GM19324 (cell line): ENCODE results near the gene TMEM72.

ENCODE experiments used
- ATAC-seq: cut with Tn5 transposase; IDR thresholded peaks from one replicate; pipeline ENCODE4 v1.9.1; 2021; ENCODE audit warnings: mild to moderate bottlenecking, moderate library complexity; ENCODE audit not compliant: unreplicated experiment, low FRiP score

TMEM72 gene

DNA sequence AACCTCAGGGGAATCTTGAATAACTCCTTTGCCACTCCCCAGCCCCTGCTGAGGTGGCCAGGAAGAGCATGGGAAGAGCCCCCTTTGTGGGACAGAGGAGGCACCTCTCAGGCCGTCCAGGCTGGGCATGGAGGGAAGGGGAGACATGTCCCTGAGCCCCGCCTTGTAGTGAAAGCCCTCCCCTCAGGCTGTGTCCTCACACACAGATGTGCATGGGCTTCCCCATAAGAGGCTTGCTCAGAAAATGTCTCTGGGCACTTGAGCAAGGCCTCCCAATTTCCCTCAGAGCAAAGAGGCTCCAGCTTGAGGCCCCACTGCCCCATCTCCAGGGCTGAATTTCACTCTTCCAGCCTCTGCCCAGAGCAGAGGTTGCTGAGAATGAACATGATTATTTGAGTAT, 3.8 kb downstream of the TMEM72 start:
- ATAC-seq: no peak

DNA sequence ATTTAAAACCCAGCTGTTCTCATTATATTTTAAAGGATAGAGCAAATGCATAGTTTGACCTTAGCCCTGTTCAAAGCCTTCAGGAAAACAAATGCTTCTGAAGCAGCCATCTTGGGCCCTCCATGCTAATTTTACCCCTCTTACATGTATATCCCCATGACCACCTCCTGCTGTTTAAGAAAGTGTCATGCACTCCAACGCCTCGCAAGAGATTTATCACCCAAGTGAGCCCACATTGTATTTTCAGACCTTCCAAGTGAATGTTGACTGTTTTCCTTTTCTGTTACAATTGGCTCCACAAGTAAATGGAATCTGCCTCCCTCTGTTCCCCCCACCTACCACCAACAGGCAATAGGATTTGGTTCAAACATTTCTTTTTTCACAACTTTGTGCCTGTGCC, 5.3 kb downstream of the TMEM72 start:
- ATAC-seq: no peak

DNA sequence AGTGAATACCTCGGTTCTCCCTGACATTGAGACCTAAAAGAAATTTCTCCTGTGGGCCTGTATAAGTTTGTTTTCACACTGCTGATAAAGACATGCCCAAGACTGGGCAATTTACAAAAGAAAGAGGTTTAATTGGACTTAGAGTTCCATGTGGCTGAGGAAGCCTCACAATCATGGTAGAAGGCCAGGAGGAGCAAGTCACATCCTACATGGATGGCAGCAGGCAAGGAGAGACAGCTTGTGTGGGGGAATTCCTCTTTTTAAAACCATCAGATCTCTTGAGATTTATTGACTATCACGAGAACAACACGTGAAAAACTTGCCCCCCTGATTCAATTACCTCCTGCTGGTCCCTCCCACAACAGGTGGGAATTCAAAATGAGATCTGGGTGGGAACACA, 6.7 kb downstream of the TMEM72 start:
- no peak for ATAC-seq

DNA sequence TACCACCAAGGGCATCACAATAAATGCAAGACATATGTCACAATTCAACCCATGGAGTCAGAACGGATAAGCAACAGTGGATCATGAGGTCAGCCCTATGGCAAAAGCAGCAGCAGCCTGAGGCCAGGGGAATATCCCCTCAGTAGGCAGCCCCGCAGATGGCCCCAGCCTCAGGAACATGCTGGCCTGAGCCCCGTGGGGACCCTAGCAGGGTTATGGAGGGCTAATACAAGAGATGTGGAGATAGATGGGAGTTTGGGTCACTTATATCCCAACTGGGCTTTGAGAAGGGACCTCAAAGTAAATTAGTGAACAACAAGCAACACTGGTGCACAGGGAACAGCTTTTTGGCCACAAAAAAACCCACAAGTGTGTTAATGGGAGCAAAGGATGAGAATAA, 9.1 kb downstream of the TMEM72 start:
- ATAC-seq: no peak

DNA sequence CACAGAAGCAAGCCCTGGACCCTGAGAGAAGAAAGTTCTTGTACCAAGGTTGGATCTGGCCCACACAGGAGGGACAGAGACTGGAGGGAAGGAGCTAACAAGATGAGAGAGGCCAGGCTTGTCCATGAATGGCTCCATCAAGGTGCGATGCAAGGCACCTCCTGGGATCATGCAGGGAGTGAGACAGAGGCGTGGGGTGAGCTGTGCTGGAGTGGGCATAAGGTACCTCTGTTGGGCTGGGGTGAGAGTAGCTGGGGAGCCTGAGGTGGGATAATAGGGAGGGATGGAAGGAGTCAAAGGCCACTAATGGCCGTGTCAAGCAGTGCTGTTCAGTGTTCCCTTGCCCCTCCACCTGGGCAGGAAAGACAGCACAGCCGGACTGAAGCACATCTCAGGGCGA, 9.9 kb downstream of the TMEM72 start:
- no peak for ATAC-seq

DNA sequence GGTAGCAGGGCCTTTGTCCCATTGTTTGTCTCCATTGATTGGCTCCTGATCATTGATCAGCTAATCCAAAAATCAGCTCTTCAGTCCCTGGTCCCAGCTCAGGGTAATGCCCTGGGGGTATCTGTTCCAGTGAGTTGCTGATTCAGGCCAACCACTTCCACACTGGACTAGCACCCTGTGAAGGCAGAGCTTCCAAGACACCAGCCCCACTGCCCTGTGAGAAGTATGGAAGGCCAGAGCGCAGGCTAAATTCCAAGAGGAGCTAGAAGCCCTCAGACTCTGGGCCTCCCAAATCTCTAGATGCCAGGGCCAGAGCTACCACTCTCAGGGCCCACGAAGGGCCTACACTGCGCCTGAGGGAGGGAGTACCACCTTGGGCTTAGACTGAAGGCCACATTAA, 10.4 kb downstream of the TMEM72 start:
- ATAC-seq: no peak

DNA sequence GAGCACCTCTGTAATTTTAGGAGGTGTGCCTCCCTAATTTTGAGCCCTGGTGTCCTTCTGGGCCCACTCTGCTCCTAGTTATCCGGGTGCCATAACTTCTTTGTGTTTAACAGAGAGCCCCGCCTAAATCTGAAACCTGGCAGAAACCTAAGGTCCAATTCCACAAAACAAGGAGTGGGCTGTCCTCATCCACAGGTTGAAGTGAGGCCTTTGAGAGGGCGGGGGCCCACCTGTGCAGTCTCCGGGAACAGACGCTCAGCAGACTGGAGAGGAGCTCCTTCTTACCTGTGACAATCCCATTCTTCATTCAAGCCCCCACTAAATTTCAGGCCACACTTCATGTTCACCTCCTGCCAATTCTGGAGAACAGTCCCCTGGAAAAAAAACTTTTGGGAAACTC, 10.9 kb downstream of the TMEM72 start:
- ATAC-seq: no peak

DNA sequence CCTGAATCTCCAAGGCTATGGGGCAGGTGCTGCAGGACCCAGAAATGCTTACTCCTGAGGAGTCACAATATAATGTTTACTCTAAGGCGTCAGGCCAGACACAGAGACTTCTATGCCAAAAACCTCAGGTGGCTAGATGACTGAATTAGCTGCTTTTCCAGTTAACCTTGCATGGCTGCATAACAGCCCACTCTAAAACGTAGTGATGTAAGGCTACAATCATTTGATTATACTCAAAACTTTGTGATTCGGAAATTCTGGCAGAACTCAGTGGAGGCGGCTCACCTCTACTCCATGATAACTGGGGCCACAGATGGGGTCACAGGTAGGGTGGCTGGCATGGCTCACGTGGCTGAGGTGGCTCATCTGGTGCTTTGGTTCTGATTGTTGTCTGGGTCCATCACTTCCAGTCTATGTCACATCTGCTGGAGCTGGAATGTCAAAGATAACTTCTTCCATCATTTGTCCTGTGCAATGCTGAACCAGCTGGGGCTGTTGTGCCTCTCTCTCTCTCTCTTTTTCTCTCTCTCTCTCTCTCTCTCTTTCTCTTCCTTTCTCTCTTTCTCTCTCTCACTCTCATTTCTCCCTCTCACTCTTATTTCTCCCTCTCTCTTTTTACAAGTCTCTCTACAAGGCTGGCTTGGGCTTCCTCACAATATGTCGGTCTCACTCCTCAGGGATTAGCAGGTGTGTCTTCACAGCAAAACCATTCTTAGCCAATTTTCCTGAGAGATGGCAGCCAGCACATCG, 11.8 kb downstream of the TMEM72 start:
- ATAC-seq: no peak

DNA sequence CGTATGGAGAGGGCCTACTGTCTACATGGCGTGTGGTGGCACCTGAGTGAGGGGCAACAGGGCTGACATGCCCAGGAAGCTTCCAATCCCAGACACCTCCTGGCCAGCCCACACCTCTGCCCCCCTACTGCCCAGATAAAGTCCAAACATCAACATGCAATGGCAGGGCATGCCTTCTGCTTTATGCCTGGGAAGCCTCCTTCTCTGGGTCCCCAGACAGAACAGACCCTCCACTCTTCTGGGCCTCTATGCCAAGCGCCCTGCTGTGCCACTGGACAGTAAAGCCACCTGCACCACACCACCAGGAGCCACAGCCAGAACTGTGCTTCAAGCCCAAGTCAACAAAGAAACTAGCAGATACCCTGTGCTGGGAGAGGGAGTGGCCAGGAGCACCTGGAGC, 12.5 kb downstream of the TMEM72 start:
- ATAC-seq: no peak

DNA sequence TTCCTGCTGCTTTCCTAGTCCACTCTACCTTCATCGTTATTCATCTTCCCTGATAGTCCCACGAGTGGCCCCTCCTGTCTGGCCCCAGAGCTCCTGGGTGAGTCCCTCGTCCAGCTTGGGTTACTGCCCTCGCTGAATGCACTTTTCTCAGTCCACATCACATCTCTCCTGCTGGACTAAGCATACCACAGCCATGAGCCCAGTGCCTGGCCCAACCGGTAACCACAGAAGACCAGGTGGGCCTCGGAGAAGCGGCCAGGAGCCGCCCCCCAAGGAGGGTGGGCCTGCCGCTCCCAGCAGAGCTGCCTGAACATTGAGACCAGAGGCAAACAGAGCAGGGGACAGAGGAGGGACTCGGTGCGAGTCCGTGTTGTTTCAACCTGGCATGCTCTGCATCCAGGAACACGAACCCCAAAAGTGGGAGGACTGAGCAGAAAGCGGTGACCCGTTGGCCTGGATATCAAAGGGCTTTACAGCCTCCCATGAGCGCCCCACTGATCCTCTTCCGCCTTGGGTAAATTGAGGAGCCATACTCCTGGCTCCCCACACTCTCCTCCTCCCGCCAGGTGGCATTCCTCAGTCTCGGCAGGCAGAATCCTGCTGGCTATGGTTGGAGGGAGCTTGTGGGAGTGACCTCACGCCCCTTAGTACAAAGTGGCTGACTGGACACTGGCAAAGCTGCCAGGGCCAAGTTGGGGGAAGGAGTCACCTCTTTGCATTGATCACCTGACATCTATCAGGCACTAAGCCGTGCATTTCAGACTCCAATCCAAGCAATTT, 13.3 kb downstream of the TMEM72 start:
- no peak for ATAC-seq

DNA sequence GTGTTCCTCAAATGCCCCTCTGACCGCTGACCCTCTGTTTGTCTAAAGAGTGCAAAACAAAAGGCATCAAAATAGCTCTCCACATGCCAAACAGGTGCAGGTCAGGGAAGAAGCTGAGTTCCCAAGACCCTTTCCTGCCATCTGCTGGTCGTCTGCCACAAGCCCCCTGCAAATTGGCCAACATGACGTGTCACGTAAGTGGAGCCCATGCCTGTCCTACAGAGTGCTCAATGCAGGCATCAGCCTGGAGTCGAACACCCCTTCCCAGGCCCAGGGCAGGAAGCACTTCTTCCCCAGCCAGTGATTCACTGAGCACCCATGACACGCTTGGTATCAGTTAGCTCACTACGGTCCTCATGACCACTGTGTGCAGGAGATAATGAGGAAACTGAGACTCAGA, 14.1 kb downstream of the TMEM72 start:
- ATAC-seq: no peak

DNA sequence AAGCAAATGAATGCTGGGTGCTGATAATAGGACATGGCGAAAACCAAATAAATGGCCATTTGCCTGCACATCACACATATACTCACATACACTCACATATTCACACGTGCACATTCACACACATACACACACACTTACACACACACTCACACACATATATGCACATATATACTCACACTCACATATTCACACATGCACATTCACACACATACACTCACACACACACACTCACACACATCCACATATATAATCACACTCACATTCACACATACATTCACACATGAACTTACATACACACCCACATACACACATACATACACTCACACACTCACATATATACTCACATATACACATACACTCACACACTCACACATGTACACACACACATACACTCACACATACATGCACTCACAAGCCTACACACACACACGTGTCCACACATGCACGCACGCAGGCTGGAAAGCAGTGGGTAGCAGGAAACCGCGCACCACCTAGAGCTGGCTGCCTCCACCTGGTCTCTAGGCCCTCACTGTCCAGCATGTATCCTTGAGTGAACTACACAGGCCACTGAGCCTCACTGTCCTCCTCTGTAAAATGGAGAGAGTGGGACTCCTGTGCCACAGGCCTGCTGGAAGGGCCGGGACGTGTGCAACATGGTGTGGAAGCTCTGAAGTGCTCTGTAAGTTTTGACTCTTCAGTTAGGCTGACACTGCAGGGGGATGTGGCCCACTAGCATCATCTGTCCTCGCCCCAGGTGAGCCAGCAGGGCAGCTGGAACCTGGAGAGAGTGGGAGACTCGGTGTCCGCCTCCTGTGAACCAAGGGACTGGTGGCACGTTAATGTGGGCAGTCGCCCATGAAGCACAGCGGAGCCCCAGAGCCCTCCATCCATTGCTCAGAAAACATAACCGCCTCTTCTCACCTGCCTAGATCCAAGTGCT, 14.9 kb downstream of the TMEM72 start:
- ATAC-seq: no peak

DNA sequence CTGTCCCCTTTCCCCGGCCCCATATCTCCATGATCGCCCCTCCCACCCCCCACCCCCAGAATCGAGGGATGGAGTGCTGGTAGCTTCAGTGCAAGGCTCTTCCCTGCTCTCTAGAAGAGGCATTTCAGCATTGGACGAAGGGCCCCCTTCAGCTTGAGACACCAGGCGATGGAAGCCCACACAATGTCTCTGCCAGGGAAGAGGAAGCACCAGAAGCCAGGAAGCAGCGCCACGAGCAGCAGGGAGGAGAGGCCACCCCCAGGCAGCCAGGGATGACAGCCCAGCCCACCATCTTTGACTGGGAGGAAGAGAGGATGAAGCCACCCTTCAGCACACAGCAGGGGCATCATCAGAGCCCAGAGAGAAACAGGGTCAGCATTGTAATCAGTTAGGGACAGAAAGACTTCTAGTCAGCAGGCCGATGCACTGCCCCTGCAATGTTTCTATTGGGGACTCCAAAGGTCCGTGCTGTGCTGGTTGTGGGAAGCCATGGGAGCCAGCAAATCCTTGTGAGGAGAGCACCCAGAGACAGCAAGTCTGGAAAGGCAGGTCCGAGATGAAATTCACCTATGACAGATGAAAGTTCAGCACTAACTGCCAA, 15.7 kb downstream of the TMEM72 start:
- no peak for ATAC-seq

DNA sequence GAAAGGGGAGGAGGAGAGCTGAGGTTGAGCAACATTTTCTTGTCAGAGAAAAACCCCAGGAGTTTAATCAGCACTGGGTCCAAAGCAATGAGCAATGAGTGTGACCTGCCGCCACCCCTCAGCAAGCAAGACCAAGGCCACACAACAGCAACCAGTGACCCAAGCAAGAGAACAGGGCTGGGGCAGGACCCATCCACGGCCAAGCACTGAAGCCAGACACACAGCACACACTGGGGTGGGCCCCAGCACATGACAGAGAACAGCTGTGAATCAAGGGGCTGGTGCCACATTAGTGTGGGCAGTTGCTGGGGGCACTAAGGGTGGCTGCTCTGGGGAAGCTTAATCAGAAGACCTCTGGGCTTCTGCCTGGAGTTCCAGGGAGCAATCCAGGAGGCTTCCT, 16.2 kb downstream of the TMEM72 start:
- ATAC-seq: no peak

DNA sequence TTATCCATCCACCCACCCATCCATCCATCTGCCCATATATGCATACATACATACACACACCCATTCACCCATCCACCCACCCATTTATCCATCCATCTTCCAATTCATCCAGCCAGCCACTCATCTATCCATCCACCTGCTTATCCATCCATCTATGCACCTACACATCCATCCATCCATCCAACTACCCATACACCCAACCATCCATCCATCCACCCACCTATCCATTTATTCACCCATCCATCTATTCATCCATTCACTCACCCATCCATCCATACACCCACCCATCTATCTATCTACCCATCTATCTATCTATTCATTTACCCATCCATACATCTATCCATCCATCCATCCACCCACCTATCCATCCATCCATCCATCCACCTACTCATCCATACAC, 17.3 kb downstream of the TMEM72 start:
- no peak for ATAC-seq

DNA sequence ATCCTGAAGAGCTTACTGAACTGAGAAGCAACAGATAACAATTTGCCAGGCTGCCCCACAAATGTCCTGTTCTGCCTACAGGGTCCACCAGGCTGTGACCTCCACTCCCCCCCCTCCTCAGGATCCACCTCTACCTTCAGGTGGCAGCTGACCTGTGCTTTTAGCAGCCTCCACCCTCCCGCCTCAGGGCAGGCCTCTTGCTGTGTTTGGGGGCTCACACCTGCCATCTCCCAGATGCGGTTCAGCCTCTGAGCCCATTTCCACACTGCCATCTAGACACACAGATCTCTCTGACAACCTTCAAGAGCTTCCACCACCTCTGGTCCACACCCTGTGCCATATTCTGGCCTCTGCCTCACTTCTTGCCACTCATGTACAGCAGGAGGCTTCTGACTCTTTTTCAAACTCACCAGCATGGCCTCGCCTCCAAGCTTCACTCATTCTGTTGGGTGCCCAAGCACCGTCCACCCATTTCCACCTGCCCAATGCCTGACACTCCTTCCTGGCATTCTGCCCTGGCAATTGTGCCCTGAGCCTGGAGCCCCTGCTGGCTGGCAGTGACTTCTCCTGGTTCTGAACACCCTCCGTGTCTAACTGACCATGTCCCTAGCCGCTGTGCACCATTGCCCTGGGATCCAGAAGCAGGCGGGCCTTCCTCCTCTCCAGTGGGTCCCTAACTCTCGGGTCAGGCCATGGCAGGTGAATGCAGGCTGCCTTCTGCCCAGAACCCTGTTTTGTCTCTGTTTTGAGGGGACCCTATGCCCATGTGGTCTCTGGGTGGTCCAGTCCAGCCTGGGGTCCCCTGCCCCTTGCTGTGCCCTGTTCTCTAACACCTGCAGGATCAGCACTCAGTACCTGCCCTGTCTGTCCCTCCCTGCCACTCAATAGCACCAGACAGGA, 18.5 kb downstream of the TMEM72 start:
- ATAC-seq: no peak

DNA sequence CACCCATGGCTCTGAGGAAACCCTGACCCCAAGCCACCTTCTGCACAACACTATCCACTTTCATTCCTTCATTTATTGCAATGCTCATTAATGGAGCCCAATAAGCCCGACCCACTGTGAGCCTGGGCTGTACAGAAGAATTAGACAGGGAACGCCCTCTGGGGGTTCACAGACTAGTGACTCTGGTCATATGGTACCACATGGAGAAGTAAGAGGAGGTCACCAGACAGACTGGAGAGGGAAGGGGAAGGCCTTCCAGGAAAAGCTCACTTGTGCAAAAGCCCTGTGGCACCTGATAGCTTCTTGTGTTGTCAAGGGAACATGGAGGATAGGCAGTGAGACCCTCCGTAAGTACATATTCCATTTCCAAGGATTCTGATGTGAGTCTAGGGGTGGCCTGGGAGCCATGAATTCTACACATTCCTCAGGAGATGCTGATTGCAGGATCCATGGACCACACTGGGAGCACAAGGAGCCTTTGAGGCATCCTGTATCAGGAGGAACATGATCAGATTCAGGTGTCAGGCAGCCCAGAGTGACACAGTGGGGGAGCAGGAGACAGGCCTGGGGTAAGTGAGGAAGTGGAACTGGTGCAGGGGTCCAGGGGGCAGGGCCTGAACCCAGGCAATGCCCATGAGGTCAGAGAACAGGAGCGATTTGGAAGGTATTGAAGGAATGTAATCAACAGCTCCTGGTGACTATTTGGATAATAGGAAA, 19.9 kb downstream of the TMEM72 start:
- no peak for ATAC-seq

DNA sequence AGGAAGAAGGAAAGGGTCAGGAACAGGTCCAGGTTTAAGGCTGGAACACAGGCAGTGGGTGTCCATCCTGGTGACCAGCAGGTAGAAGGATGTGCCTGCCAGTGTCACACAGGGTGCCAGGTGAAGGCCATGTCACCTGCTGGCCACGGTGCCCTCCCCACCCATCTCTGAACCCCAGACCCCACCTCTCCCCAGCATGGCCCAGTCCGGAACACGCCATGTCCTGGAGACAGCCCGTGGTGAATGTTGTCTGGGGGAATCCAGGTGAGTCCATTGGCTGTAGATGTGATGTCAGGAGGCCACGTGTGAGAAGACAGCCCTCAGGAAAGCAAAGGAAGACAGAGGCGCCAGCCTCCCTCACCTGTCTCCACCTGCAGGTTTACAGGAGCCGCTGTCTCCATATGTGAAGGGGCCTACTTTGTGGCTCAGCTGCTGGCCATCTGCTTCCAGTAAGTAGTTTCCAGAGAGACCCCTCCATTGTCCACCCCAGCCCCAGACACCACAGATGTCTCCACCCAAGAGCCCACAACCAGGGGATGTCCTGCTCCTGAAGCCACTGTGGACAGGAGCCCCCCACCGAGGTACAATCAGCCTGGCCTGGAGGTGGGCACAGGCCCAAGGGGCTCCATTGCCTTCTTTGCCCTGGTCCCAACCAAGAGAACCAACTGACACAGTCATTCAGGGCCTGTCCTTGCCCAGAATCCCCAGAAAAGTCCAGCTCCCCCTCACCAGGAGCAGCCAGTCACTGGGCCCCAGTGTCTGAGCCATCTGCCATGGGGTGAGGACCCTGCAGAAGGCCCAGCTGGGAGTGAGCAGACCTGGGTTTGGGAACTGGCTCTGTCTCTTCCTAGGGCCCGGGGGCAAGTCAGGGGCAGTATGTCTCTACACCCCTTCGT, 20.7 kb downstream of the TMEM72 start:
- ATAC-seq: no peak
